Fibroblast of gingiva (primary cell): ENCODE data around the gene GABRQ.

ENCODE experiments used
- DNase-seq: peaks from one replicate; pipeline ENCODE4 v3.0.0-alpha.2; 2011; ENCODE audit warnings: low read depth

GABRQ gene

DNA sequence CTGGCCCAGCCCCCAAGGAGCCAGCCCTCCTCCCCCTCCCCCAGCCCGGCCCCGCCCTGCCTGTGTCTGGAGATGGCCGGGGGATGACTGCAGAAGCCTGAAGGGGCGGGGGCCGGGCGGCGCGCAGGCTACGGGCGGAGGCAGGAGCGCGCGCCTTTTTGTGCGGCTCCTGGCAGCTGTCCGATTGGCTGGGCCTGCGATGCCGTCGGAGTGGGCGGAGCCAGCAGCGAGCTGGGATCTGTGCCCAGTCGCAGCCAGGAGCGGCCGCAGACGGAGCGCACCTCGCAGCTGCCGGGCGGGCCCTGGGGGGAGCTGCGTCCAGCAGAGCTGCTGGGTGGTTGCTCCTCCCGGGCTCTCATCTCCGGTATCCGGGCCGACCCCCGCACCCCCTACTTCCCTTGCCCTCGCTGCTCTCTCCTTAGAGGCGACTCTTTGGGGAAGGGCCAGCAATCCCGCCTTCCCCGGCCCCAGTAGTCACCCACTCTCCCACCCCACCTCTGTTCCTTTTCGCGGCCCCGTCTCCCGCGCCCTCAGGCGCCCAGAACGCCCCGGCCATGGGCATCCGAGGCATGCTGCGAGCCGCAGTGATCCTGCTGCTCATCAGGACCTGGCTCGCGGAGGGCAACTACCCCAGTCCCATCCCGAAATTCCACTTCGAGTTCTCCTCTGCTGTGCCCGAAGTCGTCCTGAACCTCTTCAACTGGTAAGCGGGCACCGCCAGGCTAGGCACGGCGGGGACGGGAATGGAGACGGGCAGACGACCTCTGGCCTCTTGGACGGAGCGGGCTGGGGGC, at the start of gene GABRQ:
GABRQ (plus strand) TSS at position 247 of the 794 bp plus-strand sequence; CDS start at position 555, 308 bp downstream.
- DNase-seq: no peak

DNA sequence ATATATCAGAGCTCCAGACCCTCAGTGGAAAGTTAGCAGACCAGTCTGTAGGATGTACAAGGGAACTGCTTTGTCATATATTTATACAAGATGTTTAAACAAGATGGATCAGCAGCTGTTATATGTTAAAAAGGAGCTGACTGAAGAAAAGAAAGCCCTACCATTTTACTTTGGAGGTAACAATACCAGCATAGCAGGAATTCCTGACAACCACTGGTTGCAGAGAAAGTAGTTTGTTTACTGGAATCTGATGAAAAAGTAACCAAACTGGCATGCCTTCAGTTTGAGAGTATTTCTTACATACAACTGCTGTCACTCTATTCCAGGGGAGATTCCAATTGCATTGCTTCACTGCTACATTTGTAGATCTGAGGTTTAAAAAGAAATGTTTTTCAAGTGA, 49.5 kb upstream of the GABRQ start:
- no peak for DNase-seq

DNA sequence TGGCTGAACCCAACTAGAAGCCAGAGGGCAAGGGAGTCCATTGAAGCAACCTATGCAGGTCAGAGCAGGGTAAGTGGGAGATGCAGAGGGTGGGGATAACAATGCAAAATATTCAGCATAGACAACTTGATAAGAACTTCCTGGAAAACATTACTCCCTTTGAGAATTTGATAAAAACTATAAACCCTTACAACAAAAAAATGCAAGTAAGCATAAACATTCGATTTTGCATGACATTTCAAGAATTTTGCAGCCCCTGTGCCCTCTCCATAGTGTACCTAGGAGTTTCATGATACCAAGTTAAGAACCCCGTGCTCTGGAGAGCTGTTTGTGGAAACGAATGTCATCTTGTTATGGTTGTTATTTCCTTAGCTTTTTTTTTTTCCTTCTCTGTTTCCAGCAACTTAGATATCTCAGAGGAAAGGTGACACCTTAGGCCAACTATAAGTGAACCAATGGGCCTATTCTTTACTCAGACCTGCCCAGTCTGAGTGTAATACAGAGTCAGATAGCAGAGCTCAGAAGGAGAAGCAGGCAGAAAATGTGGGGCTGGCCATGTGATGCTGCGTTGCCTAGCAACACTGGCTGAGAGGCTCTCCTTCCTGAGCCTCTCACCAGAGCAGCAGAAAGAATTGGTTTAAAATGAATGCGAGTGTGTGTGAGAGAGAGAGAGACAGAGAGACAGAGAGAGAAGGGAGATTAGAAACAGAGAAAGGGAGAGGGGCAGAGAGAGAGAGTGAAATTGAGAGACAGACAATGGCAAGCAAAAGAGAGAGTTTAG, 36.7 kb upstream of the GABRQ start:
- DNase-seq: no peak

DNA sequence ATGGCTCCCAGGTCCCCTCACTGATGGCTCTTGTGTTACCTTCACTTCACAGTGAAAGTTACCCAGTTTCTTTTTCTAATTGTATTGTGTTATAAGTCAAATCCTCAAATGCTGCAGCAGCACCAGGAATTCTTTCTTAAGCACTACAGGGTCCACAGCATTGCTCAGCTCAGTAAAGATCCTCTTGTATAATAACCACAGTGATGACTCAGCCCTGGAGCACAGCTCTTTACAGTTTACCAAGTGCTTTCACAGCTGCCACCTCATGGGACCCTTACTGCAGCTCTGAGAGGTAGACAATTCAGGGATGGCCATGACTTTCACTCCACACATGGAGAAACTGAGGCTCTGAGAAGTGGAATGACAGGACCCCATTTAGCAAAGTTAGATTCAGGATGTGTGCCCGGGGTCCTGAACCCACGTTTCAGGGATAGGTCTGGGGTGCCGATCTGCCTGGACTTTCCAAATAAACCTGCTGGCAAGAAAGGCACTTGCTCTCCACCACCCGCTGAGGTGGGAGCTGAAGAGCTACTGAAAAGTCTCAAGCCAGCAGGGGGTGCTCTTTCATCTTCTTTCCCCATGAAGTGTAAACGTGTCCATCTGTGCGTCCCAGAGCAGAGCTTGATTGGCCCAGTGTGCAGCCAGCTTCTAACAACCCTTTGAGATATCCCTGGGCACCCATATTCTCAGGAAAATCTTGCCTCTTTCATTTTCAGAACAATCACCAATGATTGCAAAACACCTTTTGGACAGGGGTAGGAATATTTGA, 35.7 kb upstream of the GABRQ start:
- no peak for DNase-seq

DNA sequence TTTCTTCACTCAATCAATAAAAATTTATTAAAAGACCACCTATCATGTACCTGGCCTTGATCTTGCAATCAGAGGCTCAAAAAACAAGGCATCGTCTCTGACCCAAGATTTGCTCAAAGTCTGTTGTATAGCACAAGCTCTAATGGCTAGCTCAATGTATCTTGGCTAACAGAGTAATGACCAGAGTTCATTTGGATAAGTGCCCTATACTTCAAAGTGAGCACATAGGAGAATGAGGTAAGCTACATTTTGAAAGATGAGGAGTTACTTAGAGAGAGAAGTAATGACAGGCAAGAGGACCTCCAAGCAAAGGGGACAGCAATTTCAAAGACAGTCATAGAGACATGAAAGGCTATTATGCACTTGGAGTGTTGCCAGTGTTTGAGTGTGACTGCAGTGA, 22.9 kb upstream of the GABRQ start:
- no peak for DNase-seq

DNA sequence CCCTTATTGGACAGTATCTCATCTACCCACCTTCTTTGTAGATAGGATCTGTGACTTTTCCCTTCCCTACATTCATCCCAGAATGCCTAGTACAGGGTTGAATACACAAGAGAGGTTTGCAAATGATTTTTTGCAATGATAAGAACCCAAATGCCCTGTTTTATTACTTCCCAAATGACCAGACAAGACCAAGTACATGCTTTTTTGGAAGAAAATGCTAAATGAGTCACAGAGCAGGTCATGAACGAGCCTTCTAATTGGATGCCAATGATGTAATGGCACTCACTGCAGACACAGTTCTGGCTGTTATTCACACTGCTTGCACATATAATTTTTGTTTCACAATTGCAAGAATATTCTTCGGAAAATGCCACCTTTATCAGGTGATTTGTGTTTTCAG, 17.8 kb upstream of the GABRQ start:
- no peak for DNase-seq

DNA sequence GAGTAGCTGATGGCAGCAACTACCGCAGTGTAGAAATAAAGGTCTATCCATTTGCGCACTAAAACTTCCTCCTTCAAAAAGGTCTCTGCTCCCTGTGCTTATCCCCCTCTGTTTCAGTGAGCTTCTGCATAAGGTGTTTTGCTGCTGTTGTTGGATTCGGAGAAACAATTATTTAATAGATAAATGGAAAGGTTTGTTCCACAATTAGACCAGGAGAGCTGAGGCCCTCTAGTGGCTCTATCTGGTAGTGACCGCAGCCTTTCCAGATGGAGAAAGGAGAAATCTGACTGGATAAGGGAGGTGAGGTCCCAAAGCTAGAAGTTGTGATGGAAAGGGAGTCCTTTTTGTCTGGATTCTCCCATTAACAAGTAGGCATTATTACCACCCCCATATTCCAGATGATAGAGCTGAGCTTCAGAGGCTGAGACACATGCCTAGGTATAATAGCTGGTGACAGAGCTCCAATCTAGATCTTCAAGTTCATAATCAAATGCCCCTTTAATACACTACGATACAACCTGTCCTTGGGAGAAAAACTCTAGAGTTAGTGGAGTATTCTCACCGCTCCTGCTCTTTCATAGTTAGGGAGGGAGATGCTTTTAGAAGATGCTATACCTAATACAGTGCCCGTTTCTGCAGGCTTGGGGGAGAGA, 5.1 kb upstream of the GABRQ start:
- peak; percentile 2 for DNase-seq

DNA sequence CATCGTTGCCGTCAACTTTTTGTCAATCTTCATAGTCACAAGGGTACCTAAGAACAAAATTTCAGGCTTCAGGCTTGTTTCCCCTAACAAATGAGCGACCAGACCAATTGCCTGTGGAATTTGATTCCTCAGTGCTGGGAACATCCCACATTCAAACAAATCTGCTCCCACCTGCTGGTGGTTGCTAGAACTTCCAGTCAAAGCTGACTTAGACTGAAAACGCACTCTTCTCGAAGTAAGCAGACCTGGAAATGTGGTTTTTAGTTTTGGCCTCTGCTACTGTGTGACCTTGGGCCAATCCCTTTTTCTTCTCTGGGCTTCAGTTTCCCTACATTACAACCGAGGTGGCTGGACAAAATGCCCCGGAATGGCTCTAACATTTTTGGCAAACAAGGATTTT, 1.8 kb upstream of the GABRQ start:
- DNase-seq: peak; percentile 46

DNA sequence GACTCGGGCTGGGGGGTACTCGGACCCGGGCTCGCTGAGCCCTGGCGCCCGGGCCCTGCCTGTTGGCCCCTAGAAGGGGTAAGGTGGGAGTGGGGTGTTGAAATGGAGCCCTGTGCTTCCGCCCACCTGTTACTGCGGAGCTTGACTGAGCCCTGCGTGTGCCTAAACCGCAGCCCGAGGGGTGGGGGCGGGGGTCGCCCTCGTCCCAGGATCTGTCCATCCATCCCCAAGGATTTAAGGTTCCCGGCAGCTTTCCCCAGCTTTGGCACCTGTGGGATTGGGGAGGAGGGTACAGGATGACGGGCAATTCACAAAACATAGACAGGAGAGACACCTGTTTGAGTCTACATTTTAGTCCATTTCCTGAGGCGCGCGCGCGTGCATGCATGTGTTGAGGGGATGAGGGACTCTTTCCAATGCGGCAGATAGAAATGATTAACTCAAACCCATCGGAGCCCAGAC, 779 bp downstream of the GABRQ start:
- no peak for DNase-seq

DNA sequence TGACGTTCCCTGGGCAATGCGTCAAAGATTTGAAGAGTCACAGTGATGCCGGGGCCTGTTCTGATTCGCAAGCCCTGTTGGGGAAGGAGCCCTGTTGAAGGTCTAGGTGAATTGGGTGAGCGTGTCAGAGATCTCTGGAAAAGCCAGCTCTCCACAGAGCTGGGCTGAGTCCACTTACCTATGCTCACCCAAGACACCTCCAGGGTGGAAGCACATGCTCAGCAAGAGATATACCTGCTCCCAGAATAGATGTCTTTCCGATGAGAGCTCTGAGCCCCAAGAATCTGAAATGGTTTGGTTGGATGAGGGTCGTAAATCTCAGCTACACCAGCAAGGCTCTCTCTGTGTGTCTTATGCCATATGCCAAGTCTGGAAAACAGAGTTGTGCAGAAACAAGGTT, 1.7 kb downstream of the GABRQ start:
- DNase-seq: no peak

DNA sequence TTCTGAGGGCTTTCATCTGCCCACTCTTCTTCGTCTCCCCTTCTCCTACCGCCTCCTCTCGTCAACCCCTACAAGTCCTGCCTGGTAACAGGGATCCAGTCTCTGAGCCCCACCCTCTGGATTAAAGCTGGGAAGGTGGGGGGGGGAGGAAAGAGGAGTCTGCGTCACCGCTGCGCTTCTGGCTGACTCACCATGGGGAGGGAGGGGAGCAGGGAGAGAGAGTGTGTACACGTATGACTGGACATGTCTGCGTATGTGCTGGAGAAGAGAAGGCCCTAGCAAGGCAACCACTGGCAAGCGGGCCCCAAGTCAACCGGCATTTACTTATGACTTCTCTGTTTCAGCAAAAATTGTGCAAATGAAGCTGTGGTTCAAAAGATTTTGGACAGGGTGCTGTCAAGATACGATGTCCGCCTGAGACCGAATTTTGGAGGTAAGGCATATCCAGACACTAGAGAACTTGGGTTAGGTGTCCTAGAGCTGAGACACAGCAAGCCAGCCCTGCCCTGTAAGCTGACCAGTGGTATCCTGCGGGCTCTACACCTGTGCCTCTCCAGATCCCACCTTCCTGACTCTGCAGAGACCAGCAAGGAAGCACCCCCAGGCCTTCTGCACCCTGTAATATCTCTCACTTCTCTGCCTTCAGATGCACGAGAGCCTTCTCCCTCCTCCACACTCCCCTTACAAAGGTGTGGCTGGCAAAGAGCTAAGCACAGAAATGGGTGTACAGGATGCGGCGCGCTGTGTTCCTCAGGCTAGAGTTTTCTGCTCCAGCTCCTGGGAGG, 2.5 kb downstream of the GABRQ start:
- DNase-seq: no peak

DNA sequence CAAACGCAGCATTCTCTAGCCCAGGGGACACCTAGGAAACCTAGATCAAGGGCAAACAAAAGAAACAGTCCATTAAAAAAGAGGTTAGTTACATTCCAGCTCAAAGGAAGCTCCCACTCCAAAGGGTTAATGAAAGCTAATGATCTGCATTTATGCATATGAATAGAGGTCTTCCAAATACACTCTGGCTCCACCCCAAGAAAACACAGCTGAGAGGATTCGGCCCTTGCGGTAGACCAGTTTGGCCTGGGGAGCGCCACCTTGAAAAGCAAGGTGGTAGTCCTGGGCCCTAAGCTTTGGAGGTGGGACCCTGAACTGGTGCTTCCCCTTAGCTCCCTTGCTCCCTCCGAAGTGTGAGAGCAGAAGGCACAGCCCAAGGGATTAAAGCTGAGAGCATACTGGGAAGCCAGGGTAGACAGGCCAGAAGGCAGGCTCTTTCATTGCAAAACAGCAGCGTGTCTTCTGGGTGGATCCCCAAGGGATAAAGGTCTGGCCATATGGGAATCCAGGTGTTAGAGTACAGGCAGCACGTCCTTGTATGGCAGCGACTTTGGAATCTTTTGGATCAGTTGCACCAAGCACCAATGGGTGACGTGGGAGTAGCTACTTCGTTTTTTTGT, 3.7 kb downstream of the GABRQ start:
- no peak for DNase-seq

DNA sequence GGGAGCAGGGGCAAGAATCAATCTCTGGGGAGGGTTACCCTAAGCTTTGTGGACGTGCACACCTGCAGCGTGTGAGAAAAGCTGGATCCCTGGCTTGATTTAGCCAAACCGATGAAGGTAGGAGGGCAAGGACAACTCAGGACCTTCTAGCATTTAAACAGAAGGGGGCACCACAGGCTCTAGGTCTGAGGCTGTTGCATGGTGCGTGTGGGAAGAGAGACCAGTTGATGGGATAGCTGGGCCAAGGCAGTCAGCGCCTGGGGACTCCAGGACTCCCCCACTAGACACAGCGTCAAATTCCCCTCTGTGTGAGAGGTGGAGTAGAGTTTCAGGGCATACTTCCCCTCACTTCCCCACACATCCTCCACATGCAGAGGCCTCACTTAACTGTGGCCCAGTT, 4.3 kb downstream of the GABRQ start:
- no peak for DNase-seq

DNA sequence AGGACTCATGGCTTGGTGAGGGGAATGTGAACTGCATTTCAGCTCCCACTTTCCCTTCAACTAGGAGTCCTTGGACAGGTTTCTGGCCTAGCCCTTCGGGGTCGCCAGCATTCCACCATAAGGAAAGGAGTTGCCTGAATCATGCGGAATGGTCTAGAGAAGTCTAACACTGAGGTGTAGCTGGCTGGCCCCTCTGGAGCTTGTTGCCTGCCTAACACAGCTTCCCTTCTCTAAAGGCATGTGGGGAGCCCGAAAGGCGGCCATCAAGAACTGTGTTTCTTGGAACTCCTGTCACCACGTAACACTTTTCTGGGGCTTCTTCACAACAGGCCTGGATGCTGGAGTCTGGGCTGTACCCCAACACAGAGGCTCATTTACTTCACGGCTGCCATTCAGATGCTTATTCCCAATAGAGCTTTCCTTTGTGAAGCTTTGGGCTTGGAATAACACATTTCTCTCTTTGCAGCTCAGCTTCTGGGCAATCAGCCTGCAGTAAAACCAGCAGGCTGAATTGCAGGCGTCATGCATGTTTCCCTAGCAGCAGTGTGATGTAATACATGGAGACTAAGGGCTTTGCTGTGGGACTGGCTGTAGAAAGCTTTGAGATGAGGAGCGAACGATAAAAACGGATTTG, 5.4 kb downstream of the GABRQ start:
- DNase-seq: no peak

DNA sequence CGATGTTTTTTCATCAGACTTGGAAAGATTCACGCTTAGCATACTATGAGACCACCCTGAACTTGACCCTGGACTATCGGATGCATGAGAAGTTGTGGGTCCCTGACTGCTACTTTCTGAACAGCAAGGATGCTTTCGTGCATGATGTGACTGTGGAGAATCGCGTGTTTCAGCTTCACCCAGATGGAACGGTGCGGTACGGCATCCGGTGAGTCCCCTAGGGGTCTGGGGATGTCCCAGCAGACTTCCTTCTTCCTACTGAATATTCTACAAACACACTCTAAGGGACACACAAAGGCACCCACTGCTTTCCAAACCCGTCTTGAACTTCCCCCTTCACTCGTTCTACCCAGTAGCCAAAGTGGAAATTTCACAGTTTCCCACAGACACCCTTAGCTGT, 9.3 kb downstream of the GABRQ start:
- DNase-seq: no peak

DNA sequence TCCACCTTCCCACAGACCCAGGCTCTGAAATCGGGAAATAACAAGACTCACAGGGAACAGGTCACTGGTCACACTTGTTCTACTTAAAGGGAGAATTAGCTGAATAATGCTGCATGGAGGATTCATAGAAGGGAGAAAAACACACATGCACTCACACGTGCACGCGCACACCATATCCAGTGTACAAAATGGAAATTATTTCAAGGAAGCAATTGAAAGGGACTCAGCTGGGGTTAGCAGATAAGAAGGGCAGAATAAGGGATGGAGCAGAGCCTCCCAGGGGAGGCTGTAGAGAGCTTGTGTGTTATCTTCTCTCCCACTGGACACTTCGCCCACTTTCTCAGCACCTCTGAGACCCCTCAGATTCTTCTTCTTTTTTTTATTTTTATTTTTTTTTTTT, 10.3 kb downstream of the GABRQ start:
- no peak for DNase-seq

DNA sequence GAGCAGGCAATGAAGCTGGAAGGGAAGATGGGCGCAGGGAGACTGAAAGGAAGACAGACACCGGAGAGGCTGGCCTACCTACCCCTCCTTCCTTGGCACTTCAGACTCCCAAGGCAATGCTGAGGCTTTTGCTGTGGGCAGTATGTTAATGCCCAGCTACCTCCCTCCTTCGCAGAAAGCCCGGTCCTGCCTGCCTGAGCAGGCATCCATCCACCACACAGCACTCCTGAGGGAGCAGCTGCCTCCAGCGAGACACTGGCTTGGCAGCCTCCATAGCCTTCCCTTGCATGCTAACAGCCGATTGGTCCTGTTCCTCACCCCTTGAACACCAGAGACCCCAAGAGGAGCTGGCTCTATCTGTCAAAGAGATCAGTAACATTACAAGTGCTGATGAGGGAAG, 14.4 kb downstream of the GABRQ start:
- DNase-seq: no peak

DNA sequence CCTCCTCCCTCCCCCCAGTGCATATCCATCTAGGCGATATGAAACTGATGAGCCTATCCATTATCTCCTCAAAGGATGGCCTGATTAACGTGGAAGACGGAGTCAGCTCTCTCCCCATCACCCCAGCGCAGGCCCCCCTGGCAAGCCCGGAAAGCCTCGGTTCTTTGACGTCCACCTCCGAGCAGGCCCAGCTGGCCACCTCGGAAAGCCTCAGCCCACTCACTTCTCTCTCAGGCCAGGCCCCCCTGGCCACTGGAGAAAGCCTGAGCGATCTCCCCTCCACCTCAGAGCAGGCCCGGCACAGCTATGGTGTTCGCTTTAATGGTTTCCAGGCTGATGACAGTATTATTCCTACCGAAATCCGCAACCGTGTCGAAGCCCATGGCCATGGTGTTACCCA, 14.8 kb downstream of the GABRQ start:
- DNase-seq: no peak

DNA sequence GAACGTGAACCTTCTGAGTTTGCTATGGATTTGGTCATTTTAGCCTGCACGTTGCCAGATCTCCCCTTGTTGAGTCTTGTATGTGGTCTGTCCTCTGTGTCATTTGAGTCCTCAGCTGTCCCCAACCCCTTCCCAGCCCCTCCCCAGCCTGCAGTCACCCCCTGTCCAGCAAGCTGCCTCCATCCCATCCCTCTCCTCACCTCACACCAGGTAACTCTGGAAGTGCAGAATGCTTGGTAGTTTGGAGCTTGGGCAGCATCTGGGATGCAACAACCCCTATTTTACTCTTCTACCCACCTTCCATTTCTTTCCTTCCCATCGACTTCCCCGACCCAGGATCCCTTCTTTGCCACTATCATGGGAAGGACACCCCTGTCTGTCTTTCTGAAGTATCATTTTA, 18.4 kb downstream of the GABRQ start:
- DNase-seq: no peak

DNA sequence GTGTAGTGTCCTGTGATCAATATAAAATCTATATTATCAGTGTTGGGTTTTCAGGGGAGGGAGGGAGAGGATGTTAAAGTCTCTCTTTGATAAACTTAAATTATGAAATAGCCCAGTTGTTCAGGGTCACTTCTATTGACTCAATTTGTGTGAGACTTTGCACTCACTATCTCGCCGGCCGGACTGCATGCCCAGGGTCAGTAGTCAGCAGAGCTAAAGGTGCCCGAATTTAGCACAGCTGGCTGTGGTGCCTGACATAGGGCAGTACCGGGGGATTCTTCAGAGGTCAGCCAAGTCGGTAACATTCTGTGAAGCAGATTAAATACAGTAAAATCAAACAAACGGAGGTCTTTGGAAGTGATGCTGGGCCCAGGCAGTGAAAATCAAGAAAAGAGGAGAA, 19.2 kb downstream of the GABRQ start:
- DNase-seq: no peak
